GM12878 (cell line): ENCODE results near the gene C1orf198. TPM values are rescaled to one million over a fixed set of nuclear protein-coding genes. Genes with fewer than 3 reads are reported as not detected.

Experiments used
- ATAC-seq: fragments of 200-7000 bp; cut with Tn5 transposase; 3 replicates; pipeline ENCODE4 v1.9.1; 2020; ENCODE audit warnings: mild to moderate bottlenecking, moderate library complexity
- BruUV-seq: library from RNA; stranded (reverse); fragments of 400-500 nt; replicated peaks from 2 replicates; lab custom pipeline; 2021; lab: Mats Ljungman, UMichigan
- CTCF ChIA-PET: fragments of 300-600 bp; sonication (Branson Sonifier 250); formaldehyde crosslinking; extraction: SDS; loops from one replicate; lab custom pipeline; 2021; ENCODE audit warnings: inconsistent platforms; lab: Yijun Ruan, JAX
- POLR2A ChIA-PET: fragments of 350-600 bp; formaldehyde crosslinking; extraction: SDS; loops from one replicate; lab custom pipeline; 2021; ENCODE audit warnings: inconsistent platforms; lab: Charles Lee
- RAD21 ChIA-PET: fragments of 300-600 bp; sonication (Branson Sonifier 250); formaldehyde crosslinking; loops from one replicate; lab custom pipeline; 2023; ENCODE audit warnings: antibody characterized with exemption; ENCODE audit not compliant: unreplicated experiment; lab: Charles Lee
- SMC1A ChIA-PET: fragments of 300-600 bp; sonication (Branson Sonifier 250); formaldehyde crosslinking; loops from one replicate; lab custom pipeline; 2023; ENCODE audit not compliant: unreplicated experiment, uncharacterized antibody; lab: Charles Lee
- DNase-seq: peaks from one replicate; pipeline ENCODE4 v3.0.0-alpha.2; 2011; ENCODE audit warnings: low read depth, low spot score
- FAIRE-seq: peaks from 3 replicates; lab custom pipeline; 2011; peaks lifted over from hg19 to GRCh38; lab: Jason Lieb, UNC
- H2AFZ ChIP-seq: 2 replicates; pipeline ENCODE4 v1.6.0; 2011; ENCODE audit warnings: low read depth, low read length, control low read depth; ENCODE audit not compliant: control insufficient read depth
- H3K27ac ChIP-seq: 2 replicates; pipeline ENCODE4 v1.5.1; 2011; ENCODE audit warnings: control low read depth; ENCODE audit not compliant: control insufficient read depth, insufficient read depth
- H3K27me3 ChIP-seq, 2 experiments: replicated peaks in 1 of 2; 2 replicates each; pipeline versions ENCODE4 v1.6.0 to v1.6.1; 2011; ENCODE audit warnings: low read length in 1 of 2; ENCODE audit not compliant: control insufficient read depth in 2 of 2, insufficient read depth in 2 of 2
- H3K36me3 ChIP-seq, 2 experiments: 2 replicates each; pipeline ENCODE4 v1.5.1; 2011; ENCODE audit warnings: low read length in 1 of 2; ENCODE audit not compliant: control insufficient read depth in 2 of 2, insufficient read depth in 2 of 2
- H3K4me1 ChIP-seq: 2 replicates; pipeline ENCODE4 v1.6.1; 2011; ENCODE audit warnings: mild to moderate bottlenecking, low read length, moderate library complexity, mixed read lengths; ENCODE audit not compliant: control insufficient read depth, insufficient read depth
- H3K4me2 ChIP-seq: 2 replicates; pipeline ENCODE4 v1.6.0; 2011; ENCODE audit warnings: control low read depth; ENCODE audit not compliant: control insufficient read depth, insufficient read depth
- H3K4me3 ChIP-seq: fragments of 200-600 bp; sonication (generic); 2 replicates; pipeline ENCODE4 v1.5.1; 2016
- H3K79me2 ChIP-seq: 2 replicates; pipeline ENCODE4 v1.6.0; 2011; ENCODE audit warnings: low read length; ENCODE audit not compliant: control insufficient read depth, insufficient read depth
- H3K9ac ChIP-seq: 2 replicates; pipeline ENCODE4 v1.8.0; 2011; ENCODE audit warnings: low read length, control low read depth, mixed read lengths; ENCODE audit not compliant: control insufficient read depth, insufficient read depth
- H3K9me3 ChIP-seq: replicated peaks from 3 replicates; pipeline ENCODE4 v1.5.1; 2011; ENCODE audit warnings: mild to moderate bottlenecking, low read length; ENCODE audit not compliant: control insufficient read depth, insufficient read depth
- H4K20me1 ChIP-seq: 2 replicates; pipeline ENCODE4 v1.6.0; 2011; ENCODE audit not compliant: control insufficient read depth, insufficient read depth
- ASH2L ChIP-seq: fragments of 300-600, 200-600 bp; sonication (generic); IDR thresholded peaks from 2 replicates; pipeline ENCODE4 v1.6.1; 2017; ENCODE audit warnings: low read depth, mild to moderate bottlenecking, borderline replicate concordance
- BACH1 ChIP-seq: fragments of 450-650 bp; IDR thresholded peaks from 2 replicates; pipeline ENCODE4 v1.6.1; 2017; ENCODE audit warnings: mild to moderate bottlenecking, borderline replicate concordance
- DPF2 ChIP-seq: fragments of 450-650 bp; IDR thresholded peaks from 2 replicates; pipeline ENCODE4 v1.6.1; 2017; ENCODE audit warnings: mild to moderate bottlenecking
- EED ChIP-seq: sonication (generic); IDR thresholded peaks from 2 replicates; pipeline ENCODE4 v1.6.1; 2016; ENCODE audit warnings: antibody characterized with exemption, low read depth
- EZH2 ChIP-seq: IDR thresholded peaks from 2 replicates; pipeline ENCODE4 v1.6.1; 2012; ENCODE audit warnings: low read depth, mild to moderate bottlenecking, control low read depth, inconsistent platforms, low read length, borderline replicate concordance; ENCODE audit not compliant: control insufficient read depth
- IKZF2 ChIP-seq, 2 experiments: fragments of 450-650 bp; IDR thresholded peaks; 2 replicates each; pipeline ENCODE4 v1.6.1; 2017; ENCODE audit warnings: mild to moderate bottlenecking in 2 of 2, moderate library complexity in 2 of 2
- PBX3 ChIP-seq: IDR thresholded peaks from 2 replicates; pipeline ENCODE4 v1.6.1; 2011; ENCODE audit warnings: mild to moderate bottlenecking, low read depth, low read length, moderate library complexity; ENCODE audit not compliant: insufficient replicate concordance
- RELB ChIP-seq: fragments of 450-650 bp; IDR thresholded peaks from 2 replicates; pipeline ENCODE4 v1.6.1; 2017; ENCODE audit warnings: low read depth, mild to moderate bottlenecking, moderate library complexity
- USF2 ChIP-seq: IDR thresholded peaks from 2 replicates; pipeline ENCODE4 v1.6.1; 2011; ENCODE audit warnings: low read depth, low read length, improper control_type of control experiment, borderline replicate concordance
- ZBTB4 ChIP-seq: fragments of 450-650 bp; formaldehyde crosslinking; IDR thresholded peaks from 2 replicates; pipeline ENCODE4 v1.4.0; 2022; ENCODE audit warnings: mild to moderate bottlenecking, moderate library complexity
- ZNF274 ChIP-seq: IDR thresholded peaks from one replicate; pipeline ENCODE4 v1.8.0; 2011; ENCODE audit not compliant: insufficient read length, insufficient read depth
- WGBS: methylation state at CpG from one replicate; pipeline ENCODE4 v1.1.6; 2016; ENCODE audit warnings: low lambda C conversion rate; ENCODE audit not compliant: insufficient replicate concordance, insufficient coverage; ENCODE audit errors: missing lambda C conversion rate; 5-methylcytosine and 5-hydroxymethylcytosine counted together
- in situ Hi-C: fragments of 300-500 bp; cut with MboI; formaldehyde crosslinking; loops from 9 replicates; pipeline ENCODE4 v1.14.3; 2018; ENCODE audit warnings: mixed read lengths
- intact Hi-C: fragments of 100-400 bp; cut with micrococcal nuclease; formaldehyde crosslinking; loops from one replicate; pipeline ENCODE4 v1.14.2; 2022; ENCODE audit not compliant: unreplicated experiment
- polyA plus RNA-seq, 11 experiments: library from polyadenylated mRNA; depleted of rRNA in 4 of 11; unstranded in 6 of 11; stranded (reverse) in 5 of 11; fragments of >200 nt; fragmentation: Nextera tagmentation in 4 of 11; fragmentation: Illumina TruSeq in 1 of 11; extraction: Ambion mirVana in 4 of 11; extraction: Trizol in 1 of 11; gene quantifications; 1 replicate in 1 of 11; 2 replicates in 10 of 11; pipeline versions ENCODE4 v1.2.1 to v1.2.3, GENCODE V29; 2011 to 2016; ENCODE audit warnings: inconsistent platforms in 2 of 11, missing spikeins in 2 of 11, low read depth in 1 of 11
- total RNA-seq, 4 experiments: library from RNA; depleted of rRNA in 3 of 4; stranded (reverse); fragments of >200 nt in 3 of 4; fragmentation: Illumina TruSeq in 1 of 4; extraction: Trizol in 1 of 4; gene quantifications; 2 replicates each; pipeline versions ENCODE4 v1.2.1 to v1.2.3, GENCODE V29; 2013 to 2021
- TF ChIP-seq, protein P1 (sequence below): IDR thresholded peaks from 2 replicates; pipeline ENCODE4 v1.6.1; 2011; ENCODE audit warnings: borderline replicate concordance, low read depth, mild to moderate bottlenecking, moderate library complexity, low read length; ENCODE audit not compliant: insufficient read depth, poor library complexity, severe bottlenecking
- TF ChIP-seq, protein P2 (sequence below): fragments of 450-650 bp; IDR thresholded peaks from 2 replicates; pipeline ENCODE4 v1.6.1; 2017; ENCODE audit warnings: borderline replicate concordance

C1orf198 gene
- total and polyA plus RNA-seq, 10 of the 15 experiments (the other 5 are each of a cell fraction or from before 2014, with no cell fraction given), result 0.16 to 2.8 (median 1.1) TPM

DNA sequence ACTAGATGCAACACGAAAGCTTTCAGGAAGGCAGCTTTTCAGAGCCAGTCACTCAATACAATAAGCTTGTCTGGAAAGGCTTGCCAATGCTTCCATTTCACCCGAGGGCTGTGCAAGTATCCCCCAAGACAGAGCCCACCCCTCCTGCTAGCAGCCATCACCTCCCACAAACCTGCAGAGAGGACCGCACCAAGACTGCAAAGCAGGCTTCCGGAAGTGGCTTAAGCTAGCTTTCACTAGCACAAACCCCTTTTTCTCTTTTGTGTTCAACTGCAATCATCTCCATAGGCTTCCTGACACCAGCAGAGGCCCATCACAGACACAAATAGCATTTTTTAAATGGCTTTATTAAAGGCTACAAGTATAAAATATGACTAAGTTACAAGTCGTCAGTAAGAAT lies 31.5 kb downstream of the C1orf198 start:
- no peaks in the 10 kb centered on the region for H3K9me3 ChIP-seq
- in situ Hi-C loops (no loop called here), intact Hi-C loops (no loop called here)
- no peak overlapping the region for H3K4me2 ChIP-seq
- no TSS peak for BruUV-seq
- H3K79me2 ChIP-seq, result no peaks in the 10 kb centered on the region
- no peak overlapping the region for H3K27ac ChIP-seq
- DNase-seq, result no peak
- H2AFZ ChIP-seq, result no peak overlapping the region
- POLR2A ChIA-PET, result no interaction called here
- no peaks in the 10 kb centered on the region for H3K27me3 ChIP-seq
- 42% methylated on average over 5 of the region's 5 CpGs for WGBS
- H3K4me3 ChIP-seq, result no peak overlapping the region
- no peak for ATAC-seq
- SMC1A ChIA-PET, result no interaction called here
- no peak for FAIRE-seq
- no peak overlapping the region for H3K9ac ChIP-seq
- H3K36me3 ChIP-seq, result no peaks in the 10 kb centered on the region
- no peaks in the 10 kb centered on the region for H3K4me1 ChIP-seq
- RAD21 ChIA-PET, result no interaction called here
- no peaks in the 10 kb centered on the region for H4K20me1 ChIP-seq
- CTCF ChIA-PET, result interaction anchor here (1.3 kb wide), 1 partner anchor 12 kb away, joined by 4 read pairs; no protein-coding TSS in a partner anchor
- TF ChIP-seq RELB (no peak), IKZF2 (IDR thresholded peaks at IDR 0.05) (no peak), EED (no peak), BACH1 (no peak), PBX3 (no peak), ZBTB4 (CRISPR knock-in tag) (no peak), DPF2 (no peak), USF2 (no peak), EZH2 (no peak), ASH2L (no peak), ZNF274 (no peak)
- TF ChIP-seq, protein P1, sequence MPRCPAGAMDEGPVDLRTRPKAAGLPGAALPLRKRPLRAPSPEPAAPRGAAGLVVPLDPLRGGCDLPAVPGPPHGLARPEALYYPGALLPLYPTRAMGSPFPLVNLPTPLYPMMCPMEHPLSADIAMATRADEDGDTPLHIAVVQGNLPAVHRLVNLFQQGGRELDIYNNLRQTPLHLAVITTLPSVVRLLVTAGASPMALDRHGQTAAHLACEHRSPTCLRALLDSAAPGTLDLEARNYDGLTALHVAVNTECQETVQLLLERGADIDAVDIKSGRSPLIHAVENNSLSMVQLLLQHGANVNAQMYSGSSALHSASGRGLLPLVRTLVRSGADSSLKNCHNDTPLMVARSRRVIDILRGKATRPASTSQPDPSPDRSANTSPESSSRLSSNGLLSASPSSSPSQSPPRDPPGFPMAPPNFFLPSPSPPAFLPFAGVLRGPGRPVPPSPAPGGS, result no peak
- TF ChIP-seq, protein P2, sequence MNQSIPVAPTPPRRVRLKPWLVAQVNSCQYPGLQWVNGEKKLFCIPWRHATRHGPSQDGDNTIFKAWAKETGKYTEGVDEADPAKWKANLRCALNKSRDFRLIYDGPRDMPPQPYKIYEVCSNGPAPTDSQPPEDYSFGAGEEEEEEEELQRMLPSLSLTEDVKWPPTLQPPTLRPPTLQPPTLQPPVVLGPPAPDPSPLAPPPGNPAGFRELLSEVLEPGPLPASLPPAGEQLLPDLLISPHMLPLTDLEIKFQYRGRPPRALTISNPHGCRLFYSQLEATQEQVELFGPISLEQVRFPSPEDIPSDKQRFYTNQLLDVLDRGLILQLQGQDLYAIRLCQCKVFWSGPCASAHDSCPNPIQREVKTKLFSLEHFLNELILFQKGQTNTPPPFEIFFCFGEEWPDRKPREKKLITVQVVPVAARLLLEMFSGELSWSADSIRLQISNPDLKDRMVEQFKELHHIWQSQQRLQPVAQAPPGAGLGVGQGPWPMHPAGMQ, result no peak
